H9 (cell line): Measurements from ENCODE around the gene BAMBI. TPM values are rescaled to one million over a fixed set of nuclear protein-coding genes. Genes with fewer than 3 reads are reported as not detected.

ENCODE experiments used
- DNase-seq: peaks from one replicate; pipeline ENCODE4 v3.0.0-alpha.2; 2017
- H2AFZ ChIP-seq: one replicate; pipeline ENCODE4 v1.6.1; 2013; ENCODE audit warnings: mild to moderate bottlenecking, low read length, control low read depth, moderate library complexity
- H2AK5ac ChIP-seq: 2 replicates; pipeline ENCODE4 v1.6.1; 2013; ENCODE audit warnings: low read length, control low read depth, mixed read lengths; ENCODE audit not compliant: insufficient read length
- H2BK120ac ChIP-seq: one replicate; pipeline ENCODE4 v1.6.1; 2013; ENCODE audit warnings: low read depth, mild to moderate bottlenecking, low read length, control low read depth, inconsistent platforms; ENCODE audit not compliant: poor library complexity, severe bottlenecking
- H2BK12ac ChIP-seq: 2 replicates; pipeline ENCODE4 v1.6.1; 2013; ENCODE audit warnings: low read length, control low read depth, mixed read lengths, low read depth; ENCODE audit not compliant: insufficient read length
- H2BK15ac ChIP-seq: 2 replicates; pipeline ENCODE4 v1.6.1; 2013; ENCODE audit warnings: low read depth, low read length, control low read depth
- H2BK20ac ChIP-seq: one replicate; pipeline ENCODE4 v1.6.1; 2013; ENCODE audit warnings: low read depth, mild to moderate bottlenecking, low read length, control low read depth, inconsistent platforms; ENCODE audit not compliant: poor library complexity, severe bottlenecking
- H2BK5ac ChIP-seq: 2 replicates; pipeline ENCODE4 v1.6.1; 2013; ENCODE audit warnings: low read length, control low read depth, mixed read lengths; ENCODE audit not compliant: insufficient read length
- H3K14ac ChIP-seq: 2 replicates; pipeline ENCODE4 v1.6.1; 2013; ENCODE audit warnings: low read length, control low read depth; ENCODE audit not compliant: insufficient read depth
- H3K18ac ChIP-seq: 2 replicates; pipeline ENCODE4 v1.6.1; 2013; ENCODE audit warnings: low read depth, mild to moderate bottlenecking, mixed read lengths, low read length, control low read depth; ENCODE audit not compliant: insufficient read length
- H3K23ac ChIP-seq: 2 replicates; pipeline ENCODE4 v1.6.1; 2013; ENCODE audit warnings: low read length, control low read depth, mixed read lengths, low read depth; ENCODE audit not compliant: insufficient read length
- H3K23me2 ChIP-seq: 2 replicates; pipeline ENCODE4 v1.6.1; 2013; ENCODE audit warnings: low read depth, mild to moderate bottlenecking, mixed read lengths, low read length, control low read depth; ENCODE audit not compliant: insufficient read length, poor library complexity, severe bottlenecking
- H3K27ac ChIP-seq: 2 replicates; pipeline ENCODE4 v1.5.1; 2013; ENCODE audit warnings: low read length, control low read depth, mixed read lengths, low read depth; ENCODE audit not compliant: insufficient read length
- H3K27me3 ChIP-seq: 2 replicates; pipeline ENCODE4 v1.6.1; 2013; ENCODE audit warnings: low read length, control low read depth, inconsistent platforms; ENCODE audit not compliant: insufficient read depth
- H3K4ac ChIP-seq: 2 replicates; pipeline ENCODE4 v1.6.1; 2013; ENCODE audit warnings: low read depth, mild to moderate bottlenecking, control low read depth, inconsistent platforms, low read length, moderate library complexity
- H3K4me1 ChIP-seq: 2 replicates; pipeline ENCODE4 v1.6.1; 2013; ENCODE audit warnings: low read length, control low read depth, inconsistent platforms; ENCODE audit not compliant: insufficient read depth
- H3K4me2 ChIP-seq: 2 replicates; pipeline ENCODE4 v1.6.1; 2013; ENCODE audit warnings: low read length, control low read depth, mixed read lengths; ENCODE audit not compliant: insufficient read length, insufficient read depth
- H3K56ac ChIP-seq: 2 replicates; pipeline ENCODE4 v1.6.1; 2013; ENCODE audit warnings: low read depth, mild to moderate bottlenecking, mixed read lengths, low read length, control low read depth; ENCODE audit not compliant: insufficient read length
- H3K79me1 ChIP-seq: 2 replicates; pipeline ENCODE4 v1.6.1; 2013; ENCODE audit warnings: low read depth, mild to moderate bottlenecking, moderate library complexity, low read length, control low read depth, inconsistent platforms; ENCODE audit not compliant: insufficient read depth, poor library complexity, severe bottlenecking
- H3K79me2 ChIP-seq: 2 replicates; pipeline ENCODE4 v1.6.1; 2013; ENCODE audit warnings: low read length, control low read depth, inconsistent platforms; ENCODE audit not compliant: insufficient read depth
- H3K9ac ChIP-seq: 2 replicates; pipeline ENCODE4 v1.6.1; 2013; ENCODE audit warnings: low read length, control low read depth, mixed read lengths; ENCODE audit not compliant: insufficient read length; ENCODE audit errors: extremely low read depth
- H3K9me3 ChIP-seq: one replicate; pipeline ENCODE4 v1.6.1; 2013; ENCODE audit warnings: low read depth, low read length, inconsistent platforms; ENCODE audit not compliant: control insufficient read depth
- H3T11ph ChIP-seq: one replicate; pipeline ENCODE4 v1.6.1; 2013; ENCODE audit warnings: mild to moderate bottlenecking, low read length, control low read depth, inconsistent platforms
- H4K20me1 ChIP-seq: one replicate; pipeline ENCODE4 v1.6.1; 2013; ENCODE audit not compliant: control insufficient read depth, insufficient read length, insufficient read depth
- H4K5ac ChIP-seq: 2 replicates; pipeline ENCODE4 v1.6.1; 2013; ENCODE audit warnings: low read depth, mild to moderate bottlenecking, mixed read lengths, low read length, control low read depth; ENCODE audit not compliant: insufficient read length
- H4K8ac ChIP-seq: replicated peaks from 2 replicates; pipeline ENCODE4 v1.6.1; 2013; ENCODE audit warnings: low read length, control low read depth, mixed read lengths, low read depth; ENCODE audit not compliant: insufficient read length
- H4K91ac ChIP-seq: 2 replicates; pipeline ENCODE4 v1.6.1; 2013; ENCODE audit warnings: low read depth, mild to moderate bottlenecking, moderate library complexity, mixed read lengths, low read length, control low read depth; ENCODE audit not compliant: insufficient read length
- H3K27ac Mint-ChIP-seq, 3 experiments: 2 replicates in 2 of 3; 3 replicates in 1 of 3; pipeline ENCODE4 v1.8.0; 2020 to 2021; ENCODE audit warnings: mixed read lengths in 3 of 3, mild to moderate bottlenecking in 1 of 3, moderate library complexity in 1 of 3
- H3K27me3 Mint-ChIP-seq: 2 replicates; pipeline ENCODE4 v1.8.0; 2021; ENCODE audit warnings: low read depth, mild to moderate bottlenecking, moderate library complexity, mixed read lengths
- H3K36me3 Mint-ChIP-seq, 3 experiments: 2 replicates in 2 of 3; 3 replicates in 1 of 3; pipeline ENCODE4 v1.8.0; 2020 to 2021; ENCODE audit warnings: low read depth in 3 of 3, mixed read lengths in 3 of 3; ENCODE audit not compliant: insufficient read depth in 1 of 3
- H3K4me1 Mint-ChIP-seq, 2 experiments: 2 replicates each; pipeline ENCODE4 v1.8.0; 2020; ENCODE audit warnings: mixed read lengths in 2 of 2
- H3K4me3 Mint-ChIP-seq, 2 experiments: 2 replicates in 1 of 2; 3 replicates in 1 of 2; pipeline ENCODE4 v1.8.0; 2020 to 2021; ENCODE audit warnings: mild to moderate bottlenecking in 2 of 2, mixed read lengths in 2 of 2, moderate library complexity in 1 of 2
- H3K9me3 Mint-ChIP-seq, 2 experiments: 2 replicates in 1 of 2; 3 replicates in 1 of 2; pipeline ENCODE4 v1.8.0; 2020; ENCODE audit warnings: mild to moderate bottlenecking in 2 of 2, mixed read lengths in 2 of 2, moderate library complexity in 1 of 2
- WGBS: extraction: QIAGEN DNeasy Blood & Tissue Kit; methylation state at CpG from one replicate; pipeline ENCODE4 v1.1.7; 2013; ENCODE audit warnings: missing lambda C conversion rate, low lambda C conversion rate, mixed read lengths; ENCODE audit not compliant: insufficient read length; ENCODE audit errors: extremely low coverage; 5-methylcytosine and 5-hydroxymethylcytosine counted together
- total RNA-seq: library from RNA; stranded (reverse); gene quantifications from 2 replicates; pipeline ENCODE4 v1.2.1, GENCODE V29; 2021
- TF ChIP-seq, protein P1 (sequence below): fragments of 200-600 bp; sonication (generic); conservative IDR thresholded peaks from 3 replicates; pipeline ENCODE4 v1.8.0; 2021; ENCODE audit warnings: antibody characterized with exemption, mild to moderate bottlenecking

BAMBI gene
- total RNA-seq, 1 experiment from 2014 or later, result 16.8 TPM

DNA sequence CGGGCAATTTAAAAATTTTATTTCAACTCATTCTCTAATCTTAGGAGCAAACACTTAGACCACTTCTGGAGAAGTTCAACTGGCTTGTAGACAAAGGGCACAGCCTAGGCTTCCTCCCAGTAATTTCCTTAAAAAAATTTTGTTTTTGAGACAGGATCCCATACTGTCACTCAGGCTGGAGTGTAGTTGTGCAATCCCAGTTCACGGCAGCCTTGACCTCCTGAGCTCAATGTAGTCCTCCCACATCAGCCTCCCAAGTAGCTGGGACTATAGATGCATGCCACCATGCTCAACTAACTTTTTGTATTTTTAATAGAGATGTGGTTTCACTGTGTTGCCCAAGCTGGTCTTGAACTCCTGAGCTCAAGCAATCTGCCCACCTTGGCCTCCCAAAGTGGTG is 38.4 kb downstream of the BAMBI start:
- Histone ChIP-seq H3K56ac (no peak overlapping the region), H4K5ac (no peak overlapping the region), H3T11ph (no peak overlapping the region), H3K18ac (no peak overlapping the region), H2BK5ac (no peak overlapping the region), H4K20me1 (no peaks in the 10 kb centered on the region), H2BK120ac (no peak overlapping the region), H3K27ac (no peak overlapping the region), H4K8ac (no peak overlapping the region), H3K4me1 (no peaks in the 10 kb centered on the region), H4K91ac (no peak overlapping the region), H2AFZ (no peak overlapping the region), H3K9me3 (no peaks in the 10 kb centered on the region), H3K9ac (no peak overlapping the region), H2BK12ac (no peak overlapping the region), H3K79me1 (no peaks in the 10 kb centered on the region), H2BK15ac (no peak overlapping the region), H3K23me2 (no peaks in the 10 kb centered on the region), H2AK5ac (no peak overlapping the region), H3K4ac (no peak overlapping the region), H2BK20ac (no peak overlapping the region), H3K4me2 (no peak overlapping the region), H3K27me3 (no peaks in the 10 kb centered on the region), H3K79me2 (no peaks in the 10 kb centered on the region), H3K14ac (no peak overlapping the region), H3K23ac (no peak overlapping the region)
- WGBS, result no CpG with 5 or more reads among the region's 2 CpGs
- no peak overlapping the region for H3K4me3 Mint-ChIP-seq
- no peaks in the 10 kb centered on the region for H3K4me1 Mint-ChIP-seq
- TF ChIP-seq, protein P1, sequence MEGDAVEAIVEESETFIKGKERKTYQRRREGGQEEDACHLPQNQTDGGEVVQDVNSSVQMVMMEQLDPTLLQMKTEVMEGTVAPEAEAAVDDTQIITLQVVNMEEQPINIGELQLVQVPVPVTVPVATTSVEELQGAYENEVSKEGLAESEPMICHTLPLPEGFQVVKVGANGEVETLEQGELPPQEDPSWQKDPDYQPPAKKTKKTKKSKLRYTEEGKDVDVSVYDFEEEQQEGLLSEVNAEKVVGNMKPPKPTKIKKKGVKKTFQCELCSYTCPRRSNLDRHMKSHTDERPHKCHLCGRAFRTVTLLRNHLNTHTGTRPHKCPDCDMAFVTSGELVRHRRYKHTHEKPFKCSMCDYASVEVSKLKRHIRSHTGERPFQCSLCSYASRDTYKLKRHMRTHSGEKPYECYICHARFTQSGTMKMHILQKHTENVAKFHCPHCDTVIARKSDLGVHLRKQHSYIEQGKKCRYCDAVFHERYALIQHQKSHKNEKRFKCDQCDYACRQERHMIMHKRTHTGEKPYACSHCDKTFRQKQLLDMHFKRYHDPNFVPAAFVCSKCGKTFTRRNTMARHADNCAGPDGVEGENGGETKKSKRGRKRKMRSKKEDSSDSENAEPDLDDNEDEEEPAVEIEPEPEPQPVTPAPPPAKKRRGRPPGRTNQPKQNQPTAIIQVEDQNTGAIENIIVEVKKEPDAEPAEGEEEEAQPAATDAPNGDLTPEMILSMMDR, result no peak
- peaks cover under 1% of the 10 kb centered on the region for H3K27me3 Mint-ChIP-seq
- no peaks in the 10 kb centered on the region for H3K36me3 Mint-ChIP-seq
- peaks cover 0 to 2% of the 10 kb centered on the region in 2 experiments; a peak in 3 of 5 replicates for H3K9me3 Mint-ChIP-seq
- DNase-seq, result no peak
- H3K27ac Mint-ChIP-seq, result no peak overlapping the region
